Measurements from ENCODE around the gene KCNK4. TPM values are rescaled to one million over a fixed set of nuclear protein-coding genes. Genes with fewer than 3 reads are reported as not detected.

Gene KCNK4
- total RNA-seq, 4 donors from 2014 or later = 0.27 TPM; not detected in 3

DNA sequence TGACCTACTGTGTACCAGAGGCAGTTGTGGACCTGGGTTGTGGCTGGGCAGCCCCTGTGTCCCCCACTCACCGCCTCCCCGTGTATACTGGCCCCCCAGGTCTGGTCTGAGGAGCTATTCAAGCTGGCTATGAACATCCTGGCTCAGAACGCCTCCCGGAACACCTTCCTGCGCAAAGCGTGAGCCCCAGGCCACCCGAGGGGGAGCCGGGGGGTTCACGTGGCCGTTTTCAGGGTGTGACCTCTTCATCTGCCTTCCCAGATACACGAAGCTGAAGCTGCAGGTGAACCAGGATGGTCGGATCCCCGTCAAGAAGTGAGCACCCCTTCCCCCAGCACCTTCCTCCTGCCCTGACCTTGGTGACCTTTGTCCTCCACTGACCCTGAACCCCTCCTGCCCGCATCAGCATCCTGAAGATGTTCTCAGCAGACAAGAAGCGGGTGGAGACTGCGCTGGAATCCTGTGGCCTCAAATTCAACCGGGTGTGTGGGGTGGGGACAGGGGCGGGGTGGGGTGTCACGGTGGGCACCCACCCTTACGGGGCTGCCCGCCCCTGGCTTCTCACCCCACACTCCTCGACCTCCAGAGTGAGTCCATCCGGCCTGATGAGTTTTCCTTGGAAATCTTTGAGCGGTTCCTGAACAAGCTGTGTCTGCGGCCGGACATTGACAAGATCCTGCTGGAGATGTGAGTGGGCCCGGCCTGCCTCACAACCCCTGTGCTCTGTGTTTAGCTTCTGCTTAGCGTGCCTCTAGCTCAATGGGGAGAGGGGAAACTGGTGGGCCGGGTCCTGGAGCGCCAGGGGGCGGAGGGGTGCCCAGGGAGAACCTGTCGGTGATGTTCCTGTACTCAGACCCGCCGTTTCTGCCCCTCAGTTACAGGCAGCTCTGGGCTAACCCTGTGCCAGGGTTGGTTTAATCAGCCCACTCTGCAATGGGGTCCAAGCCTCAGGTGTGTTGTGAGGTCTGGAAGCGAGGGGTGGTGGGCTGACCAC, 35.7 kb upstream of the KCNK4 start:
- DNase-seq = no peak
- Histone ChIP-seq H3K27ac (no peak overlapping the region), H3K36me3 (peaks cover 0 to 29% (median 0%) of the 10 kb centered on the region in 4 donors), H3K4me3 (no peak overlapping the region), H3K27me3 (no peaks in the 10 kb centered on the region), H3K4me1 (peaks cover 15 to 36% (median 22%) of the 10 kb centered on the region in 4 donors), H3K9me3 (no peaks in the 10 kb centered on the region)
- intact Hi-C loops (cut with DNase I; ENCODE audit: low total_unique reads) (no loop called here), in situ Hi-C loops (cut with MboI; ENCODE audit: low pct_ligation_motif_present in 1 of 4, low pct_unique_long_range_greater_than_20kb in 1 of 4, low sequenced_read_pairs in 3 of 4) (no loop called here)
- WGBS, 2 donors (ENCODE audit: low coverage in 1 of 2) = 88% methylated on average over 33 of the region's 35 CpGs; no CpG with 5 or more reads in 1 of the 2 donors
- TF ChIP-seq POLR2AphosphoS5 (IDR thresholded peaks at IDR 0.05) (no peak), POLR2A (IDR thresholded peaks at IDR 0.05) (no peak), EP300 (IDR thresholded peaks at IDR 0.05; ENCODE audit: low read depth) (no peak)
- TF ChIP-seq, protein P1, sequence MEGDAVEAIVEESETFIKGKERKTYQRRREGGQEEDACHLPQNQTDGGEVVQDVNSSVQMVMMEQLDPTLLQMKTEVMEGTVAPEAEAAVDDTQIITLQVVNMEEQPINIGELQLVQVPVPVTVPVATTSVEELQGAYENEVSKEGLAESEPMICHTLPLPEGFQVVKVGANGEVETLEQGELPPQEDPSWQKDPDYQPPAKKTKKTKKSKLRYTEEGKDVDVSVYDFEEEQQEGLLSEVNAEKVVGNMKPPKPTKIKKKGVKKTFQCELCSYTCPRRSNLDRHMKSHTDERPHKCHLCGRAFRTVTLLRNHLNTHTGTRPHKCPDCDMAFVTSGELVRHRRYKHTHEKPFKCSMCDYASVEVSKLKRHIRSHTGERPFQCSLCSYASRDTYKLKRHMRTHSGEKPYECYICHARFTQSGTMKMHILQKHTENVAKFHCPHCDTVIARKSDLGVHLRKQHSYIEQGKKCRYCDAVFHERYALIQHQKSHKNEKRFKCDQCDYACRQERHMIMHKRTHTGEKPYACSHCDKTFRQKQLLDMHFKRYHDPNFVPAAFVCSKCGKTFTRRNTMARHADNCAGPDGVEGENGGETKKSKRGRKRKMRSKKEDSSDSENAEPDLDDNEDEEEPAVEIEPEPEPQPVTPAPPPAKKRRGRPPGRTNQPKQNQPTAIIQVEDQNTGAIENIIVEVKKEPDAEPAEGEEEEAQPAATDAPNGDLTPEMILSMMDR (IDR thresholded peaks at IDR 0.05) = no peak

DNA sequence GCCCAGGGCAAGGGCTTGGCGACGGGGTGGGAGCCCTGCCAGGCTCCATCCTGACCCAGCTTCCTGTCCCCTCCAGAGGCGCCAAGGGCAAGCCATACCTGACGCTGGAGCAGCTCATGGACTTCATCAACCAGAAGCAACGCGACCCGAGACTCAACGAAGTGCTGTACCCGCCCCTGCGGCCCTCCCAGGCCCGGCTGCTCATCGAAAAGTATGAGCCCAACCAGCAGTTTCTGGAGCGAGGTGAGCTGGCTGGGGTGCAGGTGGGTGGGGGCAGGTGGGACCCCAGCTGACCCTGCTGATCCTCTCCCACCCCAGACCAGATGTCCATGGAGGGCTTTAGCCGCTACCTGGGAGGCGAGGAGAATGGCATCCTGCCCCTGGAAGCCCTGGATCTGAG, 34.8 kb upstream of the KCNK4 start:
- DNase-seq = no peak
- no peaks in the 10 kb centered on the region for H3K9me3 ChIP-seq
- intact Hi-C loops (cut with DNase I; ENCODE audit: low total_unique reads) = no loop called here
- TF ChIP-seq POLR2AphosphoS5 (IDR thresholded peaks at IDR 0.05) (no peak), POLR2A (IDR thresholded peaks at IDR 0.05) (no peak), EP300 (IDR thresholded peaks at IDR 0.05; ENCODE audit: low read depth) (no peak)
- TF ChIP-seq, protein P1 (IDR thresholded peaks at IDR 0.05) = no peak
- in situ Hi-C loops (cut with MboI; ENCODE audit: low pct_ligation_motif_present in 1 of 4, low pct_unique_long_range_greater_than_20kb in 1 of 4, low sequenced_read_pairs in 3 of 4) = no loop called here
- peaks cover 10 to 29% (median 15%) of the 10 kb centered on the region in 4 donors for H3K4me1 ChIP-seq
- no peaks in the 10 kb centered on the region for H3K27me3 ChIP-seq
- WGBS, 2 donors (ENCODE audit: low coverage in 1 of 2) = 94% methylated on average over 14 of the region's 15 CpGs; no CpG with 5 or more reads in 1 of the 2 donors
- H3K36me3 ChIP-seq = peaks cover 0 to 29% (median 0%) of the 10 kb centered on the region in 4 donors
- no peak overlapping the region for H3K4me3 ChIP-seq
- no peak overlapping the region for H3K27ac ChIP-seq

DNA sequence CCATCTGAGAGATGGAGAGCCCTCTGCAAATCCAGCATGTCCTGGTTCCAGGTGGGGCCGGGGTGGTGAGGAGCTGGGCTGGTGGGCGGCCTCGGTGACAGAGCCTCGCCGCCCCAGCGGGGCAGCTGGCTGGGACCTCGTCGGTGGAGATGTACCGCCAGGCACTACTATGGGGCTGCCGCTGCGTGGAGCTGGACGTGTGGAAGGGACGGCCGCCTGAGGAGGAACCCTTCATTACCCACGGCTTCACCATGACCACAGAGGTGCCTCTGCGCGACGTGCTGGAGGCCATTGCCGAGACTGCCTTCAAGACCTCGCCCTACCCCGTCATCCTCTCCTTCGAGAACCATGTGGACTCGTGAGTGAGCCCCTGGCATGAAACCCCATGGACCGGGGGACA, 32.7 kb upstream of the KCNK4 start:
- no peak for DNase-seq
- intact Hi-C loops (cut with DNase I; ENCODE audit: low total_unique reads) = no loop called here
- Histone ChIP-seq H3K27ac (no peak overlapping the region), H3K36me3 (peaks cover 0 to 33% (median 0%) of the 10 kb centered on the region in 4 donors), H3K27me3 (no peaks in the 10 kb centered on the region), H3K4me3 (no peak overlapping the region), H3K9me3 (no peaks in the 10 kb centered on the region), H3K4me1 (peaks cover 0 to 11% (median 2%) of the 10 kb centered on the region in 4 donors)
- WGBS, 2 donors (ENCODE audit: low coverage in 1 of 2) = 82% methylated on average over 21 of the region's 24 CpGs; no CpG with 5 or more reads in 1 of the 2 donors
- in situ Hi-C loops (cut with MboI; ENCODE audit: low pct_ligation_motif_present in 1 of 4, low pct_unique_long_range_greater_than_20kb in 1 of 4, low sequenced_read_pairs in 3 of 4) = no loop called here
- no peak for TF ChIP-seq POLR2A (IDR thresholded peaks at IDR 0.05)
- no peak for TF ChIP-seq POLR2AphosphoS5 (IDR thresholded peaks at IDR 0.05)
- no peak for TF ChIP-seq EP300 (IDR thresholded peaks at IDR 0.05; ENCODE audit: low read depth)
- TF ChIP-seq, protein P1 (IDR thresholded peaks at IDR 0.05) = no peak

DNA sequence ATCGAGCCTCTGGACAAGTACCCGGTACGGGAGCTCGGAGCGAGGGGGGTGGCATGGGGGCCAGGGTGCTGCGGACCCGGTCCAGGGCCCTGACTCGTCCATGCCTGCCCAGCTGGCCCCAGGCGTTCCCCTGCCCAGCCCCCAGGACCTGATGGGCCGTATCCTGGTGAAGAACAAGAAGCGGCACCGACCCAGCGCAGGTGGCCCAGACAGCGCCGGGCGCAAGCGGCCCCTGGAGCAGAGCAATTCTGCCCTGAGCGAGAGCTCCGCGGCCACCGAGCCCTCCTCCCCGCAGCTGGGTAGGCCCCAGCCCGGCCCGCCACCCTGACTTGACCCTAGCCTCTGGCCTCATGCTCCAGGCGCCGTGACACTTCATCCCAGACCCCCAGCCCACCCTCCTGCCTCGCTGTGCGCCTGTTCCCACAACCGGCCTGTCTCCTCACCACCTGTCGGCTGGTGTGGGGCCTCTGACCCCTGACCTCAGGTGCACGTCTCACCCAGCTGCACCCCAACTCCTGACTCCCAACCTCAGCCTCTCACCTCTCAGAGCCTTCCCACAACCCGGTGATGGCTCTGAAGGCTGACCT, 32.1 kb upstream of the KCNK4 start:
- Histone ChIP-seq H3K9me3 (no peaks in the 10 kb centered on the region), H3K4me1 (peaks cover 0 to 4% (median 0%) of the 10 kb centered on the region in 4 donors), H3K4me3 (no peak overlapping the region), H3K27me3 (no peaks in the 10 kb centered on the region), H3K27ac (no peak overlapping the region), H3K36me3 (peaks cover 0 to 35% (median 0%) of the 10 kb centered on the region in 4 donors)
- intact Hi-C loops (cut with DNase I; ENCODE audit: low total_unique reads) (no loop called here), in situ Hi-C loops (cut with MboI; ENCODE audit: low pct_ligation_motif_present in 1 of 4, low pct_unique_long_range_greater_than_20kb in 1 of 4, low sequenced_read_pairs in 3 of 4) (no loop called here)
- 91% methylated on average over 31 of the region's 32 CpGs; no CpG with 5 or more reads in 1 of the 2 donors for WGBS, 2 donors (ENCODE audit: low coverage in 1 of 2)
- TF ChIP-seq POLR2A (IDR thresholded peaks at IDR 0.05) (no peak), EP300 (IDR thresholded peaks at IDR 0.05; ENCODE audit: low read depth) (no peak), POLR2AphosphoS5 (IDR thresholded peaks at IDR 0.05) (no peak)
- TF ChIP-seq, protein P1 (IDR thresholded peaks at IDR 0.05) = no peak
- DNase-seq = no peak

Data from transverse colon (tissue), 4 donors.